SKM-1 (cell line): ENCODE measurements around the gene RAB40B.
"Not testable (repeated sequence)": the region's sequence is repeated elsewhere in the genome, so short reads cannot be mapped to it uniquely, and the experiment has no call there.

ENCODE experiments used
- DNase-seq: peaks from one replicate; lab custom pipeline; 2025; ENCODE audit not compliant: unreplicated experiment; lab: John Stamatoyannopoulos, UW

RAB40B gene, protein sequence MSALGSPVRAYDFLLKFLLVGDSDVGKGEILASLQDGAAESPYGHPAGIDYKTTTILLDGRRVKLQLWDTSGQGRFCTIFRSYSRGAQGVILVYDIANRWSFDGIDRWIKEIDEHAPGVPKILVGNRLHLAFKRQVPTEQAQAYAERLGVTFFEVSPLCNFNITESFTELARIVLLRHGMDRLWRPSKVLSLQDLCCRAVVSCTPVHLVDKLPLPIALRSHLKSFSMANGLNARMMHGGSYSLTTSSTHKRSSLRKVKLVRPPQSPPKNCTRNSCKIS

GRCh38 chr17:82698065-82698973 lies at the start of gene RAB40B:
TSS of gene RAB40B (minus strand) at chr17:82698698. CDS start at chr17:82698596, 102 bp downstream.
- peak; percentile 93 for DNase-seq

- no peak for DNase-seq
Measured at GRCh38 chr17:82745524-82745923, 47.0 kb upstream of the RAB40B start.

DNA sequence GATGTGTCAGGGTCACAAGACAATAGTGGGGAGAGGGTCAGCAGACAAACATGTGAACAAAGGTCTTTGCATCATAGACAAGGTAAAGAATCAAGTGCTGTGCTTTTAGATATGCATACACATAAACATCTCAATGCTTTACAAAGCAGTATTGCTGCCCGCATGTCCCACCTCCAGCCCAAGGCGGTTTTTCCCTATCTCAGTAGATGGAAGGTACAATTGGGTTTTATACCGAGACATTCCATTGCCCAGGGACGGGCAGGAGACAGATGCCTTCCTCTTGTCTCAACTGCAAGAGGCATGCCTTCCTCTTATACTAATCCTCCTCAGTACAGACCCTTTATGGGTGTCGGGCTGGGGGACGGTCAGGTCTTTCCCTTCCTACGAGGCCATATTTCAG lies 46.2 kb upstream of the RAB40B start:
- not testable (repeated sequence) for DNase-seq

- DNase-seq = no peak
Measured at GRCh38 chr17:82743344-82744219, 45.1 kb upstream of the RAB40B start.

DNA sequence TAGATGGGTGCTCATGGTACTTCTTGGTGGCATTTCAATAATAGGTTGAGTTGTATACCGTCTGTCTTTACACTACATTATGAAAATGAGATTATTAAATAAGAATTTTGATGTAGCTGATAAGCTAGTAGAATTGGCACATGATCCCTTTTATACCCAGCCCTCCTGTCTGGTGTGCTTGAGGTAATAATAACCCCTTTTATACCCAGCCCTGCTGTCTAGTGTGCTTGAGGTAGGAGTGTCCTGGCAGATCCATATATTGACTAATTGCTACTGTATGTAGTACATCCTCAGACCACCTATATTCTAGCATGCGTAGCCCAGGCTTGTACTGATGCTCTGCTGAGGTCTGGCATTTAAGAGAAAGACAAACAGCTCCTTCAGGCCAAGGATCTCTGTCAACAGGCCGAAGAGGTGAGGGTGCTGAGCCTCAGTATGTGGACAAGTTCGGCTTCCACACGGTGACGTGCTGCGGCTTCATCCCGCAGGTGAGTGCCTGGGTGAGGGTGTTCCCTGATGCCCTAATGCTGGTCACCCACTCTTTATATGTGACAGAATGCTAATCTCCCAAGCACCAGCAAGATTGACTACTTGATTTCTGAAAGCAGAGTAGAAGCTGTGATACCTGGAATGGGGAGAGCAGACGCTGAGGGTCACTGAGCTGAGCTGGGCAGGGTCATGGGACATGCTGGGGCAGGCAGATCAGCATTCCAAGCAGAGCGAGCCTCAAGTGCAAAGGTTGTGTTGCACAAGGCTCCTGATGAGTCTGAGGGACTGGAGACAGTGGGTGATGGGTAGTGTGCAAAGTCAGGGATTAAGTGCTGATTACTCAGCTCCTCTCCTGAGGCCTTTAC lies 42.6 kb upstream of the RAB40B start:
- no peak for DNase-seq

- no peak for DNase-seq
Measured at GRCh38 chr17:82737967-82738877, 39.7 kb upstream of the RAB40B start.

DNA sequence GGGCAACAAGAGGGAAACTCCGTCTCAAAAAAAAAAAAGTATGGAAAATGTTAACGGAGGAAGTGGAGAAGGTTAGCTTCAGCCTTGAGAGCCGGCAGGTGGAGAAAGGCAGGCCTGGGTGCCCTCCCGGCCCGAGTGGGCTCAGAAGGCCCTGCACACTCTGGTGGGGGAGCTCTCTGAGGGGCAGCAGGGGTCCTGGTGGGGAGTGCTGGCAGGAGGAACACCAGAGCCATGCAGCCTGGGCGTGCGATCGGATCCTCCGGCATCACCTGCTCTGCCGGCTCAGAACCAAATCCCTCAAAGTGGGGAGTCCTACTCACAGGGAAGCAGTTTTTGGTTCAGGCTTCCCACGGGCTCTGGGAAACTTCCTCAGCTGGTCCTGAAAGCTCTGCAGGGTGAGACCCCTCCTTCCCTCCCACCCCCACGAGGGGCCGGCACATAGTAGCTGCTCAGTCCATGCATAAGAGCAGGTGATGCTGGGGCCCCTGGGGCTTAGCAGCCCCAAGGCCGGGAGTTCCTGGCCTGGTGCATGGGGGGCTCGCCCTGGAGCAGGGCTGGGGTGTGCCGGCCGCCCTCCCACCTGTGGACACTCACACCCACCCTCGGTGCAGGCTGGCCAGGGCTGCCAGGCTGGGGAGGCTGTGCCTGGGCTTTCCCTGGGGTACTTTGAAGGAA lies 38.1 kb upstream of the RAB40B start:
- DNase-seq = no peak

DNA sequence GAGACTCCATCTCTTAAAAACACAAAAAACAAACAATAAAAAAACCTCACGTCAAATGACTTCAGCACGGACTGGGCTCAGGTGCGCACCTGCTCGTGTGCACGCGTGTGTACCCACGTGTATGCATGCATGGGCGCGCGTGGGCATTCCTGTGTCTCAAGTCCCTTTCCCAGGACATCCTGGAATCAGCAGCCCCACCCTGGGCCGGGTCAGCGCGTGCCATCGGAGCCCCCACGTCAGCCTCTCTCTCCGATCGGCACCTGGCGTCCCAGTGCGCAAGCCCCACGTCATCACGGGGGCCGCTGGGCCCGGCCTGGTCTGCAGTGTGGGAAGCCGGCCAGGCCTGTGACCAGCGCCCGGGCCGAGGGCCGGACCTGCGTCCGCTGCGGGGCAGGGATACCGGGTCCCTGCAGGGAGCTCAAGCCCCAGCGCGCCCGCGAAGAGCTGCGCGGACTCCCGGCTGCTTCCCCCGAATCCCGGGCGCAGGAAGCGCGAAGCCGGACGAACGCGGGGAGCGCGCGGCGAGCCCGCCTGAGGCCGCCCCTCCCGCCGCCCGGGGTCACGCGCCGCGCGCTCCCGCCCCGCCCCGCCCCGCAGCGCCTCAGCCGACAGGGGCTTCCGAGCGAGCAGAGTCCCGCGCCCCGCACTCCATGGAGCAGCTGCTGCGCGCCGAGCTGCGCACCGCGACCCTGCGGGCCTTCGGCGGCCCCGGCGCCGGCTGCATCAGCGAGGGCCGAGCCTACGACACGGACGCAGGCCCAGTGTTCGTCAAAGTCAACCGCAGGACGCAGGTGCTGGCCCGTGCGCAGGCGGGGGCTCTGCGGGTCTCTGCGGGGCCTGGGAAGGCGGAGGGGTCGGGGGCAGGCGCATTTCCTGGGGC lies 36.7 kb upstream of the RAB40B start, which contains the start of gene FN3K:
FN3K (plus strand) TSS at position 629 of the 880 bp plus-strand sequence; CDS start at position 651, 22 bp downstream.
- DNase-seq = no peak

DNA sequence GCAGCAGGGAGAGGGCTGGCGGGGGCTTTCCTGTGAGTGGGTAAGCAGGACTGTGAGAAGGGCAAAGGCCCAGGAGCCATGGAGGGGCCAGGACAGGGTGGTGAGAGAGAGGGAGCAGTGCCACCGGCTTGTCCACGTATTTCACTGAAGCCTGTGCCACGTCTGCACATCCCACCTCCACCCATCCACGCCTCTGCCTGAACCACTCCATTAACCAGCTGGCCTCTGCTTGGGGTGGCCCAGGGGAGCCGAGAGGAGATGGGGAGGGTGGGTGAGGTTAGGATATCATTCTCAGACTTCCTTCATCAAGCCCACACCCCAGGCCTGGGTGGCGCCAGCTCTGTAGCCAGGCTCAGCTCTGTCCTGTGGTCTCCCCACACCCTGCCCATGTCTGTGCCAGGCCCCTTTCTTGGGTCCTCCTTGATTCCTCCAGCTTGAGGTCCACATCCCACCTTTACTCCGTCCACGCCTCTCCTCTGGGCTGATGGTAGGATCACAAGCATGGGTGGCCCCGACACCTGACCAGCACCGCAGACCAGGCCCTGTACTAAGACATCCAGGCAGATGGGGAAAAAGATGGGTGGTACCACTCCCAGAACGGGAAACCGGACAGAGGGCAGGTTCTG lies 33.7 kb upstream of the RAB40B start:
- DNase-seq = no peak

DNA sequence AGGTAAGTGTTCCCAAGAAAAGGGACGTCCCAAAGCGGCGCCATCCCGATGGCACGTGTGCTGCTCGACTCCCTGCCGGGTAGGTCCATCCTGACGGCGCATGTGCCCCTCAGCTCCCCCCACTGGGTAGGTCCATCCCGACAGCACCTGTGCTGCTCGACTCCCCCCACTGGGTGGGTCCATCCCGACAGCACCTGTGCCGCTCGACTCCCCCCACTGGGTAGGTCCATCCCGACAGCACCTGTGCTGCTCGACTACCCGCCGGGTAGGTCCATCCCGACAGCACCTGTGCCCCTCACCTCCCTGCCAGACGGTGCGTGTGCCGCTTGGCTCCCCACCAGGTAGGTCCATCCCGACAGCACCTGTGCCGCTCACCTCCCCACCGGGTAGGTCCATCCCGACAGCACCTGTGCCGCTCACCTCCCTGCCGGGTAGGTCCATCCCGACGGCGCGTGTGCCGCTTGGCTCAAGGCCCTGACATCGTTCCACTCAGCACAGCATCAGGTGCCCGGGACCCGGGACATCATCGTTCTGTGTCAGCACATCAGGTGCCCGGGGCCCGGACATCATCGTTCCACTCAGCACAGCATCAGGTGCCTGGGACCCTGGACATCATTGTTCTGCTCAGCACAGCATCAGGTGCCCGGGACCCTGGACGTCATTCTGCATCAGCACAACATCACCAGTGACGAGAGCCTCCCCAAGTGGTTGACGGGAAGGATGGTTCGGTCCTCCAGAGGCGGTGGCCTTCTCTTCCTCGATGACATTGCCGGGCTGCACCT lies 31.2 kb upstream of the RAB40B start:
- DNase-seq = no peak

GRCh38 chr17:82726427-82726826 lies 27.9 kb upstream of the RAB40B start:
- DNase-seq = no peak

DNA sequence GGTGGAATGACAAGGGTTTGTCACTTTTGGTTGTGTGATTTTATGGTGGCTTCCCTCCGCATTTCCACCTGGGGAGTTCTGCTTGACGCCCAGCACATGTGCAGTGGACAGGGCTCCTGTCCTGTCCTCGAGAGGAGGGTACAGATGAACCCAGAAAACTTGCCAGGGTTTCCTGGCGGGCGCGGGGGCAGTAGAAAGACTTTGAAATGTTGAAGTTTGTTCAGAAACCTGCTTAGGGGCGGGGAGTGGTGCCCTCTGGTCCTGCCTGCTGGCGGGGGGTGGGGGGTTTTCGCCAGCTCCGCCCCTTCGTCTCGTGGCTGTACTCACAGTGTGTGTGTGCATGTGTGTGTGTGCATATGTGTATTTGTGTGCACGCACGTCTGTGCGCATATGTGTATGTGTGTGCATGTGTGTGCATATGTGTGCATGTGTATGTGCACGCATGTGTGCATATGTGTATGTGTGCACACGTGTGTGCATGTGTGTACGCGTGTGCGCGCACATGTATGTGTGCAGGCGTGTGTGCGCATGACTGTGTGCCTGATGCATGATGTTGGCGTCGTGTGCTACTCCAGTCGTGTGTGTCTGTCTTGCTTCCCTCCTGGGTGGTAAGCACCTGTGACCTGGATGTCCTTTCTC lies 24.8 kb upstream of the RAB40B start:
- no peak for DNase-seq

DNA sequence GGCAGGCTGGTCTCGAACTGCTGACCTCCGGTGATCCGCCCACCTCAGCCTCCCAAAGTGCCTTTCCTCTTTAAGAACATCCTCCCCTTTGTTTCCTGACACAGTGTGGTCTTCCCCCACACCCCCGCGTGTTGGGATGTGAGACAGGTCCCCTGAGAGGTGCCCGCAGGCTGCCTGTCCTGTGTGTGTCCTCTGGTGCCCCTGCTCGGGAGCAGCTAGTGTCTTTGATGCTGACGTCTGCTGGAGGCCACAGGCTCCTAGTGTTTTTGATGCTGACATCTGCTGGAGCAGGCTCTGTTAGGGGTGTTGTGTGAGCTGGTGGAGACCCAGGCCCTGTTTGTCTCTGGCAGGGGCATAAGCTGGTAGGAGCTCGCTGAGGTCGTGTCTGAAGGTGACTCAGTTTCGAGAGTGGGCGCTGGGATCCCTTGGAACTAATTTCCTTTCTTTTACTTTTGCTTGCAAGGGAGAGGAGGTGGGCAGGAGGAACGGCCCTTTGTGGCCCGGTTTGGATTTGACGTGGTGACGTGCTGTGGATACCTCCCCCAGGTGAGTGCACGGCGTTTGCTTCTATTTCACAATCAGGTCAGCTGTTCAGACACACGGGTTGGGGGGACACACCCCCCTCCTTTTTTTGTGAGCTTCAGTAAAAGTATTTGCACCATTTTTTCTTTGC lies 24.0 kb upstream of the RAB40B start:
- no peak for DNase-seq

DNA sequence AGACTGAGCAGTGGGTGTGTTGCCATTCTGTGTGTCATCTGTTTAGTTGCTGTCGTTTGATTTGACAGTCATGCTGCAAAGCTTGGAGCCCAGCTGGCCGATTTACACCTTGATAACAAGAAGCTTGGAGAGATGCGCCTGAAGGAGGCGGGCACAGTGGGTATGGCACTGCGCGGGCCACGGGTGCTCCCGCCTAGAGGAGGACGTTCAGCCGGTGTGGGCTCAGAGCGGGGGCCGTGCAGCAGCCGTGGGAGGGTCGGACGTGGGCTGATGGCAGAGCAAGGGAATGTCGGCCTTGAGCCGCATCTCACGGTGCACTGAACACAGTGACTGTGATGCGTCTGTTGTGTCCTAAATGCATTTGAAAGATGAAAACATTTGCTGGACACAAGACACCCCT lies 21.7 kb upstream of the RAB40B start:
- no peak for DNase-seq

DNA sequence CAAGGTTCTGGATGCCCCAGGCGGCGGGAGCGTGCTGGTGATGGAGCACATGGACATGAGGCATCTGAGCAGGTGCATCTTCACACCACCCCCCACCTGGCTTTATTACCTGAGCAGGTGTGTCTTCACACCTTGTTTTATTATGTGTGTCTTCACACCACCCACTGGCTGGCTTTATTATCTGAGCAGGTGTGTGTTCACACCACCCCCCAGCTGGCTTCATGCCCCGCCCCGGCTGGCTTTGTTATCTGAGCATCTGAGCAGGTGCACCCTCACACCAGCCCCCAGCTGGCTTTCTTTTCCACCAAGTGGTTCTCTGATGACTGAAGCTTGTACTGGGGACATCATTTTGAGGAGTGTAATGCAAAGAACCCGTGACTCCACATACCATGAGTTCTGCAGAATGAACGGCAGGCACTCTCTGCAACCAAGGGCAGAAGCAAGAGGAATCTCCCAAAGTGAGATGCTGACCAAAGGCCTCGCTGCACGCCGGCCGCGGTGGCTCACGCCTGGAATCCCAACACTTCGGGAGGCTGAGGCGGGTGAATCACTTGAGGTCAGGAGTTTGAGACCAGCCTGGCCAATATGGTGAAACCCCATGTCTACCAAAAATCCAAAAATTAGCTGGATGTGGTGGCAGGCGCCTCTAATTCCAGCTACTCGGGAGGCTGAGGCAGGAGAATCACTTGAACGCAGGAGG lies 20.6 kb upstream of the RAB40B start:
- DNase-seq = no peak
